22Rv1 (cell line): ENCODE results near the gene VEPH1.

Experiments used
- ZFX ChIP-seq: fragments of 450-650 bp; IDR thresholded peaks from 2 replicates; pipeline ENCODE4 v1.6.1; 2017; ENCODE audit warnings: antibody characterized with exemption, borderline replicate concordance
- TF ChIP-seq, protein P1 (sequence below): fragments of 450-650 bp; IDR thresholded peaks from 2 replicates; pipeline ENCODE4 v1.5.1; 2017; ENCODE audit warnings: mild to moderate bottlenecking

- TF ChIP-seq ZFX: no peak
- TF ChIP-seq, protein P1, sequence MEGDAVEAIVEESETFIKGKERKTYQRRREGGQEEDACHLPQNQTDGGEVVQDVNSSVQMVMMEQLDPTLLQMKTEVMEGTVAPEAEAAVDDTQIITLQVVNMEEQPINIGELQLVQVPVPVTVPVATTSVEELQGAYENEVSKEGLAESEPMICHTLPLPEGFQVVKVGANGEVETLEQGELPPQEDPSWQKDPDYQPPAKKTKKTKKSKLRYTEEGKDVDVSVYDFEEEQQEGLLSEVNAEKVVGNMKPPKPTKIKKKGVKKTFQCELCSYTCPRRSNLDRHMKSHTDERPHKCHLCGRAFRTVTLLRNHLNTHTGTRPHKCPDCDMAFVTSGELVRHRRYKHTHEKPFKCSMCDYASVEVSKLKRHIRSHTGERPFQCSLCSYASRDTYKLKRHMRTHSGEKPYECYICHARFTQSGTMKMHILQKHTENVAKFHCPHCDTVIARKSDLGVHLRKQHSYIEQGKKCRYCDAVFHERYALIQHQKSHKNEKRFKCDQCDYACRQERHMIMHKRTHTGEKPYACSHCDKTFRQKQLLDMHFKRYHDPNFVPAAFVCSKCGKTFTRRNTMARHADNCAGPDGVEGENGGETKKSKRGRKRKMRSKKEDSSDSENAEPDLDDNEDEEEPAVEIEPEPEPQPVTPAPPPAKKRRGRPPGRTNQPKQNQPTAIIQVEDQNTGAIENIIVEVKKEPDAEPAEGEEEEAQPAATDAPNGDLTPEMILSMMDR: no peak
Measured at GRCh38 chr3:157533298-157534070, 30.3 kb upstream of the VEPH1 start.
